Measurements from ENCODE around the gene DPF3. TPM values are rescaled to one million over a fixed set of nuclear protein-coding genes. Genes with fewer than 3 reads are reported as not detected.
A peak's percentile ranks its signal among the peaks of the same experiment; 100 is the strongest.

DPF3 gene
- total RNA-seq, 6 experiments from 2014 or later, result 1.2 to 5.7 (median 2.9) TPM

DNA sequence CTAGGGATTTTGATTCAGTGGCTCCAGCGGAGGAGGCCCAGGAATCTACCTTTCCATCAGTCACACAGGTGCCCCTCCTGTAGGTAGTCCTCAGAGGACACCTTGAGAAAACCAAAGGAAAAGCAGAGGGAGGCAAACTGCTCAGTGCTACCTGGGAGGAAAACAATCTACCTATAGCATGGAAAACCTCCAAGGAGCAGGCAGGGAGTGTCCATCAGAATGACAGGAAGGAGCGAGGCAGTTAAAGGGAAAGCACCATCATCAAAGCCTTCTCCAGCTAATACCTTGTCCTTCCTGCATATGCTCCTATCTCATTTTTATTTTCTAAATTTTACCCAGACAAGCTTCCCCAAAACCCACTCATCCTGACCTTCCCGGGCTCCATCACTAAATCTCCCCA lies 25.4 kb downstream of the DPF3 start:
- WGBS (ENCODE audit: insufficient coverage, low coverage, low lambda C conversion rate, missing lambda C conversion rate), result 100% methylated on average over 1 of the region's 3 CpGs
- Histone ChIP-seq H3K4me1 (no peaks in the 10 kb centered on the region), H3K4me3 (no peak overlapping the region), H3K36me3 (no peaks in the 10 kb centered on the region), H3K27me3 (no peaks in the 10 kb centered on the region), H3K9me3 (no peaks in the 10 kb centered on the region), H3K27ac (no peak overlapping the region)
- intact Hi-C loops (cut with DNase I), result no loop called here
- ATAC-seq, result no peak
- TF ChIP-seq, protein P1, sequence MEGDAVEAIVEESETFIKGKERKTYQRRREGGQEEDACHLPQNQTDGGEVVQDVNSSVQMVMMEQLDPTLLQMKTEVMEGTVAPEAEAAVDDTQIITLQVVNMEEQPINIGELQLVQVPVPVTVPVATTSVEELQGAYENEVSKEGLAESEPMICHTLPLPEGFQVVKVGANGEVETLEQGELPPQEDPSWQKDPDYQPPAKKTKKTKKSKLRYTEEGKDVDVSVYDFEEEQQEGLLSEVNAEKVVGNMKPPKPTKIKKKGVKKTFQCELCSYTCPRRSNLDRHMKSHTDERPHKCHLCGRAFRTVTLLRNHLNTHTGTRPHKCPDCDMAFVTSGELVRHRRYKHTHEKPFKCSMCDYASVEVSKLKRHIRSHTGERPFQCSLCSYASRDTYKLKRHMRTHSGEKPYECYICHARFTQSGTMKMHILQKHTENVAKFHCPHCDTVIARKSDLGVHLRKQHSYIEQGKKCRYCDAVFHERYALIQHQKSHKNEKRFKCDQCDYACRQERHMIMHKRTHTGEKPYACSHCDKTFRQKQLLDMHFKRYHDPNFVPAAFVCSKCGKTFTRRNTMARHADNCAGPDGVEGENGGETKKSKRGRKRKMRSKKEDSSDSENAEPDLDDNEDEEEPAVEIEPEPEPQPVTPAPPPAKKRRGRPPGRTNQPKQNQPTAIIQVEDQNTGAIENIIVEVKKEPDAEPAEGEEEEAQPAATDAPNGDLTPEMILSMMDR (IDR thresholded peaks at IDR 0.05), result no peak
- no peak for TF ChIP-seq POLR2A (IDR thresholded peaks at IDR 0.05)
- no peak for DNase-seq

DNA sequence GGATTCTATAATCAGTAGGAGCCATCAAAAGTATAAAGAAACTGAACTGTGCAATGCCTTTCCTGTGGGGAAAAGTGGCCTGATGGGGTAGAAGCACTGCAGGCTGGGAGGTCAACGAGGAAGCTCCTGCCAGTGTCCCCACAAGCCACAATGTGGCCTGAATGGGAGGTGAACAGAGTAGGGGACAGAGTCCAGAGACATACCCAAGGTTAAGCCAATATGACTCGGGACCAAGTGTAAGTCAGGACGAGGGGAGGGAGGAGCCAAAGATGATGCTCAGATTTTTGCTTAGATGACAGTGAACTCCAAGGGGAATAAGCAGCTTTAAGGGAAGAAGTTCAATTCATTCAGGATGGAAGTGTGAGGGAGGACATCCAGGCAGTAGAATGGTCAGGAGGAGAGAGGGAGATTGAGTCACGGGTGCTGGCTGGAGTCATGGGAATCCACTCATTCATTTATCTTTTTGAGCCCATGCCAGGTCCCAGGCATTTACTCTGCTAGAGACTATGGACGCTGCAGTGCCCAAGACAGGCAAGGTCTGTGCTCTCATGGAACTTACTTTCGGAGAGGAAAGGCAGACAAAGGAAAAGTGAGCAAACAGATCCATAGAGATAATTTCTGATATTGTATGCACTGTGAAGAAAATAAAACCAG lies 29.1 kb downstream of the DPF3 start:
- no peaks in the 10 kb centered on the region for H3K4me1 ChIP-seq
- no peak overlapping the region for H3K27ac ChIP-seq
- WGBS (ENCODE audit: insufficient coverage, low coverage, low lambda C conversion rate, missing lambda C conversion rate), result 47% methylated on average over 6 of the region's 6 CpGs
- H3K27me3 ChIP-seq, result no peaks in the 10 kb centered on the region
- H3K4me3 ChIP-seq, result no peak overlapping the region
- DNase-seq, result no peak
- TF ChIP-seq, protein P1 (IDR thresholded peaks at IDR 0.05), result no peak
- TF ChIP-seq POLR2A (IDR thresholded peaks at IDR 0.05), result no peak
- H3K36me3 ChIP-seq, result no peaks in the 10 kb centered on the region
- ATAC-seq, result peak in 2 of 4 donors; percentile 23 to 54
- H3K9me3 ChIP-seq, result no peaks in the 10 kb centered on the region
- intact Hi-C loops (cut with DNase I), result no loop called here

DNA sequence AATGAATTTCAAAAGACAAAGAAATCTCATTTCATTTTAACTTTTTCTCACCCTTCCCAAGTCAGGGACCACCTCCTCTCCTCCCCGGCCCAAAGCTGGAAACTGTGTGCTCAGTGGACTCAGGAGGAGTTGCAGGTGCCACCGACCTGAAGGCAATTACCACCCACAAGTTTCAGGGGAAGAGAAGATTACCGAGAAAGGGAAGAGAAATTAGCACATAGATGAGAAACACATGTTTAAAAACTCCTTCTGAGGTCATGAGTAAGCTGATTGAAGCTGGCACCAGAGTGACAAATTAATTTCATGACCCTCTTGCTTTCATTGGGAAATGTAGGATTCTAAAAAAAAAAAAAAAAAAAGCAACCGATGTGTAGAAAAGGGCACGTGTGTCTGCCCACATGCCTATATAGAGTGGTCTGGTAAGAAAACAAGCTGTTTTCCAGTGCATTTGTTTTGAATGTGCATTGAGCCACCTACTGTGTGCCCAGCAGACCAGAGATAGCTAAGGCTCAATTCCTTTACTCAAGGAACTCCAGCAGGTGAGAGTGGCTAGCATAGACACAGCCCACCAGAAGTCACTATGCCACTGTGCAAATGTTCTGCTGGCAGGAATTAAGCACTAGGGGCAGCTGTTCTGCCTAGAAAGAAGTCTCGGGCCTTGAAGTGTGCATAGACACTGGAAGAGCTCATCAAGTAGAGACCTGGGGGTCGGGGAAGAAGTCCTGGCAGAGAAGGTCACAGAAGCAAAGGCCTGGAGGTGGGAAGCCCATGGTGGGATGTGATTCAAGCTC lies 30.5 kb downstream of the DPF3 start:
- H3K27me3 ChIP-seq, result no peaks in the 10 kb centered on the region
- no peaks in the 10 kb centered on the region for H3K9me3 ChIP-seq
- TF ChIP-seq, protein P1 (IDR thresholded peaks at IDR 0.05), result no peak
- no peak for TF ChIP-seq POLR2A (IDR thresholded peaks at IDR 0.05)
- 61% methylated on average over 6 of the region's 7 CpGs for WGBS (ENCODE audit: insufficient coverage, low coverage, low lambda C conversion rate, missing lambda C conversion rate)
- no peak overlapping the region for H3K27ac ChIP-seq
- DNase-seq, result no peak
- no peak overlapping the region for H3K4me3 ChIP-seq
- no peaks in the 10 kb centered on the region for H3K4me1 ChIP-seq
- no peaks in the 10 kb centered on the region for H3K36me3 ChIP-seq
- intact Hi-C loops (cut with DNase I), result no loop called here
- no peak for ATAC-seq

DNA sequence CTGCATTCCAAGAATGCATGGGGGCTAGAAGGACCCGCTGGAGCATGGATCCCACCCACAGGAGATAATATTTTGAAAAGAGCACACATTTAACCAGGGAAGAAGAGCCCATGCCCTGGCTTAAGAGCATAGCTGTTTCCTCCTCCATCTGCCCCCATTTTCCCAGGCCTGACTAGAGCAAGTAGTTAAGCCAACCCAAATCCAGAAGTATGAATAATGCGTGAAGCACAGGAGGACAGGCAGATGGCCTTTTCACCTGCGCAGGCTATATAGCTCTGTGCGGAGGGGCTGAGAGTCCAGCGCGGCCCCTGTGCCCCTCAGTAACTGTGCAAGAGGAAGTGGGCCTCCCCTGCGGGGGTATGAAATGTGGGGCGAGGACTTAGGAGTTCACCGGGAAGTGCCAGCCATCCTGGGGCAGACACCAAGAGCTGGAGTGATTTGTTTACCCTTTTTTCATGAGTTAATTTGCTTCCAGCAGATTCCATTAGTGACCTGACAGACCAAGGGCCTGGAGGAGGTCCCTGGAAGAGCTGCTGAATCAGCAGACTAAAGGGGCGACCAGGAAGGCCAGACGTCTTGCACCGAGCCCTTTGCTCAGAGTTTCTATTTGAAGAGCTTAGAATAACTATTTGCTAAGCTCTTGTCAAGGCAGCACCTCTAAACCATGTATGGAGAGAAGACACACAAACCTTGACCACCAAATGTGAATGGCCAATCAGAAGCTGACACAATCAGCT lies 37.2 kb downstream of the DPF3 start:
- DNase-seq, result no peak

More for the DNA sequence above, 37.2 kb downstream of the DPF3 start:
- 48% methylated on average over 4 of the region's 12 CpGs for WGBS (ENCODE audit: insufficient coverage, low coverage, low lambda C conversion rate, missing lambda C conversion rate)
- TF ChIP-seq, protein P1 (IDR thresholded peaks at IDR 0.05), result no peak
- no peak for TF ChIP-seq POLR2A (IDR thresholded peaks at IDR 0.05)
- H3K9me3 ChIP-seq, result no peaks in the 10 kb centered on the region
- H3K36me3 ChIP-seq, result no peaks in the 10 kb centered on the region
- no peak overlapping the region for H3K4me3 ChIP-seq
- H3K27ac ChIP-seq, result no peak overlapping the region
- H3K27me3 ChIP-seq, result no peaks in the 10 kb centered on the region
- peak in 2 of 4 donors; percentile 25 to 53 for ATAC-seq
- peaks cover 0 to 10% (median 0%) of the 10 kb centered on the region in 4 donors for H3K4me1 ChIP-seq
- intact Hi-C loops (cut with DNase I), result no loop called here

Measured in right lobe of liver (tissue), 6 donors.